K562 (cell line): ENCODE data around the gene ENTPD8.

ENCODE experiments used
- CTCF ChIP-seq, 3 experiments: IDR thresholded peaks in 2 of 3; conservative IDR thresholded peaks in 1 of 3; 2 replicates each; pipeline ENCODE4 v1.5.1; 2011 to 2012; ENCODE audit warnings: low read length in 3 of 3, mild to moderate bottlenecking in 3 of 3, control low read depth in 2 of 3, improper control_type of control experiment in 1 of 3, inconsistent platforms in 1 of 3, low read depth in 1 of 3, mixed read lengths in 1 of 3, moderate library complexity in 1 of 3; ENCODE audit not compliant: insufficient read depth in 2 of 3
- MAZ ChIP-seq, 2 experiments: fragments of 450-650 bp in 1 of 2; sonication (generic) in 1 of 2; formaldehyde crosslinking; IDR thresholded peaks in 1 of 2; conservative IDR thresholded peaks in 1 of 2; 2 replicates each; pipeline versions ENCODE4 v1.4.0 to v1.5.0; 2020; ENCODE audit warnings: mild to moderate bottlenecking in 1 of 2, missing genetic modification reagents in 1 of 2
- NR2C2 ChIP-seq, 2 experiments: fragments of 200-800 bp in 1 of 2; sonication (Bioruptor generic) in 1 of 2; sonication (generic) in 1 of 2; formaldehyde crosslinking in 1 of 2; IDR thresholded peaks; 2 replicates each; pipeline versions ENCODE4 v1.6.1 to v1.8.0; 2016 to 2022; ENCODE audit warnings: mild to moderate bottlenecking in 1 of 2, missing compliant biosample characterization in 1 of 2, missing genetic modification characterization in 1 of 2, missing genetic modification reagents in 1 of 2
- POLR2AphosphoS5 ChIP-seq: IDR thresholded peaks from 2 replicates; pipeline ENCODE4 v1.6.1; 2011; ENCODE audit warnings: mild to moderate bottlenecking, low read depth, low read length, moderate library complexity; ENCODE audit not compliant: control insufficient read depth, insufficient read depth
- RAD21 ChIP-seq, 2 experiments: fragments of 250-450 bp in 1 of 2; fragments of 450-650 bp in 1 of 2; sonication (Bioruptor Pico) in 1 of 2; formaldehyde crosslinking in 1 of 2; IDR thresholded peaks in 1 of 2; conservative IDR thresholded peaks in 1 of 2; 2 replicates each; pipeline versions ENCODE4 v1.4.0 to v1.8.0; 2020 to 2022; ENCODE audit warnings: mild to moderate bottlenecking in 2 of 2, moderate library complexity in 1 of 2
- SIRT6 ChIP-seq: IDR thresholded peaks from one replicate; pipeline ENCODE4 v1.6.1; 2012; ENCODE audit warnings: low read depth, mild to moderate bottlenecking, control low read depth, inconsistent platforms, low read length, moderate library complexity
- SMC3 ChIP-seq: conservative IDR thresholded peaks from 2 replicates; pipeline ENCODE4 v1.6.1; 2011; ENCODE audit warnings: low read depth, low read length, improper control_type of control experiment; ENCODE audit not compliant: insufficient read depth
- TBP ChIP-seq: optimal IDR thresholded peaks from 2 replicates; pipeline ENCODE3; 2011; ENCODE audit warnings: low read depth, low read length, improper control_type of control experiment
- ZFX ChIP-seq: sonication (generic); formaldehyde crosslinking; IDR thresholded peaks from 2 replicates; pipeline ENCODE4 v1.8.0; 2022; ENCODE audit warnings: mild to moderate bottlenecking, missing genetic modification reagents, moderate library complexity
- ZNF124 ChIP-seq: sonication (generic); formaldehyde crosslinking; IDR thresholded peaks from 2 replicates; pipeline ENCODE4 v1.8.1; 2022; ENCODE audit warnings: missing genetic modification reagents
- ZNF253 ChIP-seq: fragments of 250-450 bp; sonication (Bioruptor Pico); conservative IDR thresholded peaks from 2 replicates; pipeline ENCODE4 v1.6.1; 2021; ENCODE audit warnings: mild to moderate bottlenecking
- ZNF354B ChIP-seq: fragments of 250-450 bp; sonication (Bioruptor Pico); IDR thresholded peaks from 2 replicates; pipeline ENCODE4 v1.4.0; 2020

GRCh38 chr9:137445275-137445807 is 4.2 kb upstream of the ENTPD8 start:
- peak; percentile 92 to 93 (median 93) for TF ChIP-seq CTCF (IDR thresholded peaks at IDR 0.05 in 2 of 3, conservative IDR thresholded peaks at IDR 0.05 in 1 of 3; ENCODE audit: insufficient read depth in 2 of 3, low read depth in 1 of 3, low read length in 3 of 3)
- peak; percentile 47 to 72; a peak in 3 of 4 replicates for TF ChIP-seq MAZ (CRISPR knock-in tag; conservative IDR thresholded peaks at IDR 0.05 in 1 of 2, IDR thresholded peaks at IDR 0.05 in 1 of 2)
- no peak for TF ChIP-seq ZFX (CRISPR knock-in tag)
- TF ChIP-seq NR2C2 (CRISPR knock-in tag; IDR thresholded peaks at IDR 0.05) = no peak
- TF ChIP-seq NR2C2 (tag; IDR thresholded peaks at IDR 0.05) = no peak
- TF ChIP-seq SIRT6 = no peak
- TF ChIP-seq ZNF124 (CRISPR knock-in tag) = no peak
- TF ChIP-seq POLR2AphosphoS5 = no peak
- TF ChIP-seq ZNF253 (CRISPR knock-in tag) = no peak
- peak; percentile 84 to 85 for TF ChIP-seq RAD21 (CRISPR knock-in tag; conservative IDR thresholded peaks at IDR 0.05 in 1 of 2, IDR thresholded peaks at IDR 0.05 in 1 of 2)
- TF ChIP-seq TBP = no peak
- peak; percentile 77 for TF ChIP-seq SMC3
- no peak for TF ChIP-seq ZNF354B (CRISPR knock-in tag)
